Endothelial cell of umbilical vein (primary cell): ENCODE results near the gene NRAS. TPM values are rescaled to one million over a fixed set of nuclear protein-coding genes. Genes with fewer than 3 reads are reported as not detected.

Source experiments
- BruUV-seq: library from RNA; stranded (reverse); fragments of 400-500 nt; replicated peaks from 2 replicates; lab custom pipeline; 2021; lab: Mats Ljungman, UMichigan
- CTCF ChIA-PET: fragments of 300-600, 350-600 bp; sonication (Branson Sonifier 250); formaldehyde crosslinking; loops from one replicate; lab custom pipeline; 2021; ENCODE audit warnings: antibody characterized with exemption, inconsistent platforms; lab: Charles Lee
- POLR2A ChIA-PET: fragments of 300-600, 350-600 bp; sonication (Branson Sonifier 250); formaldehyde crosslinking; loops from one replicate; lab custom pipeline; 2021; ENCODE audit warnings: antibody characterized with exemption, inconsistent platforms; lab: Charles Lee
- DNase-seq: peaks from one replicate; pipeline ENCODE4 v3.0.0-alpha.2; 2011; ENCODE audit warnings: low read depth, low spot score
- FAIRE-seq: peaks from 2 replicates; lab custom pipeline; 2011; peaks lifted over from hg19 to GRCh38; lab: Jason Lieb, UNC
- H2AFZ ChIP-seq: 2 replicates; pipeline ENCODE4 v1.6.0; 2012; ENCODE audit warnings: low read depth, low read length, control low read depth, inconsistent platforms
- H3K27ac ChIP-seq: 2 replicates; pipeline ENCODE4 v1.5.1; 2011; ENCODE audit warnings: low read depth, mild to moderate bottlenecking, control low read depth, low read length, moderate library complexity; ENCODE audit not compliant: insufficient read depth
- H3K27me3 ChIP-seq, 2 experiments: 2 replicates each; pipeline versions ENCODE4 v1.6.0 to v1.6.1; 2011; ENCODE audit warnings: low read length in 2 of 2, mixed read lengths in 1 of 2; ENCODE audit not compliant: control insufficient read depth in 2 of 2, insufficient read depth in 2 of 2
- H3K36me3 ChIP-seq, 2 experiments: 2 replicates in 1 of 2; 3 replicates in 1 of 2; pipeline ENCODE4 v1.5.1; 2011; ENCODE audit warnings: low read length in 2 of 2, mild to moderate bottlenecking in 1 of 2, moderate library complexity in 1 of 2; ENCODE audit not compliant: control insufficient read depth in 2 of 2, insufficient read depth in 2 of 2; ENCODE audit errors: extremely low read depth in 1 of 2
- H3K4me1 ChIP-seq: 3 replicates; pipeline ENCODE4 v1.5.1; 2011; ENCODE audit warnings: mild to moderate bottlenecking, low read length; ENCODE audit not compliant: control insufficient read depth, insufficient read depth; ENCODE audit errors: extremely low read depth
- H3K4me2 ChIP-seq: 2 replicates; pipeline ENCODE4 v1.6.1; 2011; ENCODE audit warnings: low read length, control low read depth, mixed read lengths; ENCODE audit not compliant: insufficient read depth
- H3K4me3 ChIP-seq, 3 experiments: fragments of 200-600 bp in 1 of 3; sonication (generic), shearing (Covaris generic) in 1 of 3; replicated peaks in 1 of 3; 2 replicates each; pipeline ENCODE4 v1.5.1; 2011 to 2016; ENCODE audit warnings: control low read depth in 3 of 3, low read length in 3 of 3, mild to moderate bottlenecking in 2 of 3, inconsistent platforms in 1 of 3, low read depth in 1 of 3, moderate library complexity in 1 of 3; ENCODE audit not compliant: insufficient read depth in 1 of 3
- H3K79me2 ChIP-seq: 2 replicates; pipeline ENCODE4 v1.6.0; 2012; ENCODE audit warnings: low read length, inconsistent platforms; ENCODE audit not compliant: control insufficient read depth, insufficient read depth
- H3K9ac ChIP-seq: replicated peaks from 2 replicates; pipeline ENCODE3; 2011; ENCODE audit warnings: low read length, control low read depth; ENCODE audit not compliant: insufficient read depth; ENCODE audit errors: extremely low read depth
- H3K9me1 ChIP-seq: replicated peaks from 3 replicates; pipeline ENCODE4 v1.6.0; 2011; ENCODE audit warnings: mild to moderate bottlenecking, low read length; ENCODE audit not compliant: control insufficient read depth, insufficient read depth; ENCODE audit errors: extremely low read depth
- H3K9me3 ChIP-seq: replicated peaks from 2 replicates; pipeline ENCODE4 v1.5.1; 2012; ENCODE audit warnings: low read length, inconsistent platforms; ENCODE audit not compliant: control insufficient read depth, insufficient read depth
- H4K20me1 ChIP-seq: replicated peaks from 2 replicates; pipeline ENCODE3; 2011; ENCODE audit warnings: mild to moderate bottlenecking, low read length; ENCODE audit not compliant: control insufficient read depth, insufficient read depth; ENCODE audit errors: extremely low read depth
- EZH2 ChIP-seq: IDR thresholded peaks from 2 replicates; pipeline ENCODE4 v1.6.1; 2012; ENCODE audit warnings: borderline replicate concordance, low read depth, mild to moderate bottlenecking, moderate library complexity, low read length, inconsistent platforms; ENCODE audit not compliant: severe bottlenecking
- FOS ChIP-seq: IDR thresholded peaks from 2 replicates; pipeline ENCODE4 v1.6.1; 2011; ENCODE audit warnings: mild to moderate bottlenecking, low read length, moderate library complexity, borderline replicate concordance; ENCODE audit not compliant: insufficient read depth
- GATA2 ChIP-seq: IDR thresholded peaks from 2 replicates; pipeline ENCODE4 v1.7.0; 2011; ENCODE audit warnings: low read depth, mild to moderate bottlenecking, moderate library complexity, mixed read lengths, low read length; ENCODE audit not compliant: insufficient read length, insufficient read depth
- JUN ChIP-seq: IDR thresholded peaks from 2 replicates; pipeline ENCODE4 v1.6.1; 2011; ENCODE audit warnings: borderline replicate concordance, low read depth; ENCODE audit not compliant: insufficient read length, insufficient read depth
- MYC ChIP-seq: IDR thresholded peaks from one replicate; pipeline ENCODE4 v1.6.1; 2011; ENCODE audit warnings: mild to moderate bottlenecking, low read depth, low read length
- POLR2A ChIP-seq: IDR thresholded peaks from 2 replicates; pipeline ENCODE4 v1.6.1; 2012; ENCODE audit warnings: low read depth, mild to moderate bottlenecking, control low read depth, low read length
- POLR2AphosphoS5 ChIP-seq: IDR thresholded peaks from 2 replicates; pipeline ENCODE4 v1.6.1; 2012; ENCODE audit warnings: low read depth, mild to moderate bottlenecking, control low read depth, low read length, moderate library complexity; ENCODE audit not compliant: insufficient read depth
- dilution Hi-C: fragments of 300-500 bp; cut with MboI; formaldehyde crosslinking; loops from one replicate; pipeline ENCODE4 v1.15.0; 2019; ENCODE audit warnings: low sequenced_read_pairs; ENCODE audit not compliant: extremely low pct_ligation_motif_present
- intact Hi-C: fragments of 100-400 bp; cut with micrococcal nuclease; formaldehyde crosslinking; loops from one replicate; pipeline ENCODE4 v1.10.0; 2022
- polyA plus RNA-seq, 4 experiments: library from polyadenylated mRNA; depleted of rRNA in 3 of 4; stranded (reverse) in 3 of 4; unstranded in 1 of 4; fragments of >200 nt; gene quantifications; 2 replicates each; pipeline versions ENCODE4 v1.2.1 to v1.2.3, GENCODE V29; 2011 to 2012; ENCODE audit warnings: missing spikeins in 1 of 4
- total RNA-seq: library from RNA; stranded (reverse); gene quantifications from 2 replicates; pipeline ENCODE4 v1.2.3, GENCODE V29; 2021
- TF ChIP-seq, protein P1 (sequence below): IDR thresholded peaks from 2 replicates; pipeline ENCODE4 v1.6.1; 2011; ENCODE audit not compliant: insufficient read depth, insufficient read length
- TF ChIP-seq, protein P2 (sequence below), 2 donors: IDR thresholded peaks; 1 replicate in 1 of 2; 2 replicates in 1 of 2; pipeline ENCODE4 v1.5.1; 2011; ENCODE audit warnings: low read length in 2 of 2, mild to moderate bottlenecking in 2 of 2, moderate library complexity in 2 of 2, control low read depth in 1 of 2, inconsistent platforms in 1 of 2, low read depth in 1 of 2; ENCODE audit not compliant: insufficient read depth in 1 of 2; ENCODE audit errors: extremely low read depth in 1 of 2

Gene NRAS
- total and polyA plus RNA-seq, 2 donors (not counting 3 experiments of a cell fraction or from before 2014, with no cell fraction given): 29.4 to 76.5 TPM

DNA sequence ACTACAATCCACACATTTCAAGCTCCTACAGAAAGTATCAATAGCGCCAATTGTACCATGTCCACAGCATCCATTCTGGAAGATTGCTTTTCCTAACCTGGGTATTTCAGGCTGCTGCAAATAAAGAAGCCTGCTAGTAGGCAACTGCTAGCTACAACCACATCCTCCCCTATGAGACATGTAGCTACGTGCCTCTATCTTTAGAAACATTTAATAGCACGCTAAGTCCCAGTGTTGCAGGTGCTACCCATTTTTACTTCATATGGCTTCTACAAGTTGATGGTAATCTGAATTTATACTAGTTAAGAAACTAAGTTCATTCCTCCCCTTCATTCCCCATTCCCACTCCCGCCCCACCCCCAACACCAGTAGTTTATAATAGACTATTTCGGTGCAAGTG, 13.8 kb downstream of the NRAS start:
- intact Hi-C loops (no loop called here), dilution Hi-C loops (no loop called here)
- DNase-seq: no peak
- TF ChIP-seq MYC: no peak
- Histone ChIP-seq H3K4me3 (no peak overlapping the region), H3K36me3 (peaks cover 7 to 10% of the 10 kb centered on the region in 2 experiments), H3K4me1 (no peaks in the 10 kb centered on the region), H3K9me3 (no peaks in the 10 kb centered on the region), H3K79me2 (no peaks in the 10 kb centered on the region), H3K9ac (no peak overlapping the region), H4K20me1 (no peaks in the 10 kb centered on the region), H3K27ac (no peak overlapping the region), H3K9me1 (peaks cover 4% of the 10 kb centered on the region), H3K27me3 (peaks cover 3% of the 10 kb centered on the region in 2 experiments), H2AFZ (no peak overlapping the region), H3K4me2 (no peak overlapping the region)
- no peak for FAIRE-seq
- CTCF ChIA-PET: interaction anchor here (0.8 to 1.2 kb wide), 4 partner anchors 8 to 10 kb away, joined by 3 to 4 read pairs (median 3); no protein-coding TSS in a partner anchor
- POLR2A ChIA-PET: no interaction called here
- no TSS peak for BruUV-seq

GRCh38 chr1:114701931-114702330, 14.6 kb downstream of the NRAS start:
- CTCF ChIA-PET: interaction anchor here (0.8 kb wide), 1 partner anchor 8 kb away, joined by 3 read pairs; no protein-coding TSS in a partner anchor

More at GRCh38 chr1:114701931-114702330, 14.6 kb downstream of the NRAS start:
- H3K79me2 ChIP-seq: no peaks in the 10 kb centered on the region
- peaks cover 4% of the 10 kb centered on the region for H3K9me1 ChIP-seq
- no peak overlapping the region for H3K27ac ChIP-seq
- dilution Hi-C loops (no loop called here), intact Hi-C loops (no loop called here)
- no peaks in the 10 kb centered on the region for H3K9me3 ChIP-seq
- FAIRE-seq (no peak), DNase-seq (no peak)
- no TSS peak for BruUV-seq
- H2AFZ ChIP-seq: no peak overlapping the region
- H3K4me3 ChIP-seq: no peak overlapping the region
- peaks cover 2 to 3% of the 10 kb centered on the region in 2 experiments for H3K36me3 ChIP-seq
- TF ChIP-seq, protein P1, sequence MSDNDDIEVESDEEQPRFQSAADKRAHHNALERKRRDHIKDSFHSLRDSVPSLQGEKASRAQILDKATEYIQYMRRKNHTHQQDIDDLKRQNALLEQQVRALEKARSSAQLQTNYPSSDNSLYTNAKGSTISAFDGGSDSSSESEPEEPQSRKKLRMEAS: no peak
- TF ChIP-seq GATA2 (no peak), POLR2AphosphoS5 (no peak), MYC (no peak), EZH2 (no peak), FOS (no peak), JUN (no peak), POLR2A (no peak)
- TF ChIP-seq, protein P2, sequence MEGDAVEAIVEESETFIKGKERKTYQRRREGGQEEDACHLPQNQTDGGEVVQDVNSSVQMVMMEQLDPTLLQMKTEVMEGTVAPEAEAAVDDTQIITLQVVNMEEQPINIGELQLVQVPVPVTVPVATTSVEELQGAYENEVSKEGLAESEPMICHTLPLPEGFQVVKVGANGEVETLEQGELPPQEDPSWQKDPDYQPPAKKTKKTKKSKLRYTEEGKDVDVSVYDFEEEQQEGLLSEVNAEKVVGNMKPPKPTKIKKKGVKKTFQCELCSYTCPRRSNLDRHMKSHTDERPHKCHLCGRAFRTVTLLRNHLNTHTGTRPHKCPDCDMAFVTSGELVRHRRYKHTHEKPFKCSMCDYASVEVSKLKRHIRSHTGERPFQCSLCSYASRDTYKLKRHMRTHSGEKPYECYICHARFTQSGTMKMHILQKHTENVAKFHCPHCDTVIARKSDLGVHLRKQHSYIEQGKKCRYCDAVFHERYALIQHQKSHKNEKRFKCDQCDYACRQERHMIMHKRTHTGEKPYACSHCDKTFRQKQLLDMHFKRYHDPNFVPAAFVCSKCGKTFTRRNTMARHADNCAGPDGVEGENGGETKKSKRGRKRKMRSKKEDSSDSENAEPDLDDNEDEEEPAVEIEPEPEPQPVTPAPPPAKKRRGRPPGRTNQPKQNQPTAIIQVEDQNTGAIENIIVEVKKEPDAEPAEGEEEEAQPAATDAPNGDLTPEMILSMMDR (IDR thresholded peaks at IDR 0.05; ENCODE audit: extremely low read depth in 1 of 2, insufficient read depth in 1 of 2, low read depth in 1 of 2, low read length in 2 of 2): no peak
- H3K4me2 ChIP-seq: no peak overlapping the region
- H4K20me1 ChIP-seq: no peaks in the 10 kb centered on the region
- H3K4me1 ChIP-seq: no peaks in the 10 kb centered on the region
- POLR2A ChIA-PET: no interaction called here
- peaks cover 3 to 6% of the 10 kb centered on the region in 2 experiments for H3K27me3 ChIP-seq
- no peak overlapping the region for H3K9ac ChIP-seq
